ENCODE data around the gene HNRNPU.
A peak's percentile ranks its signal among the peaks of the same experiment; 100 is the strongest.

Gene HNRNPU

DNA sequence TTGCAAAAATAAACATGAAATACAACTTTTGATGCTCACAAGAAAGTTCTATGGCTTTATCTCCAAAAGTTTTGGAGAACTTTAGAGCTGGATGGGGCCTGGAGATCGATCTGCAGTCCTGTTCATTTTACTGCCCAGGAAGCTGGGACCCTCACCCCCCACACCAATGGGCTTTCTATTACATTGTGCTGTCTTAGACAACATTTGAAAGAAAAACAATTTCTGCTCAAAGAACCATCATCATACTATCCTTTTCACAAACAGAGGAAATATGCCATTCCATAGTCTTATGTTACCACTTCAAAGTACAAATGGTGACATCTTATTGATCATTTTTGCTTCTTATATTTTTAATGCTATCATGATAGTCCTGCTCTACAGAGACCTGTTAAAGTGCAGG, 2.0 kb upstream of the HNRNPU start:
- Histone ChIP-seq H3K4me3 (replicated peaks; ENCODE audit: low read depth, low read length) (no peak overlapping the region), H3K27me3 (replicated peaks; ENCODE audit: control insufficient read depth, insufficient read depth, low read length) (no peaks in the 10 kb centered on the region), H3K36me3 (ENCODE audit: control insufficient read depth, insufficient read depth, low read length) (no peaks in the 10 kb centered on the region; the same call in 1 of the 2 replicates)
- TF ChIP-seq, protein P1, sequence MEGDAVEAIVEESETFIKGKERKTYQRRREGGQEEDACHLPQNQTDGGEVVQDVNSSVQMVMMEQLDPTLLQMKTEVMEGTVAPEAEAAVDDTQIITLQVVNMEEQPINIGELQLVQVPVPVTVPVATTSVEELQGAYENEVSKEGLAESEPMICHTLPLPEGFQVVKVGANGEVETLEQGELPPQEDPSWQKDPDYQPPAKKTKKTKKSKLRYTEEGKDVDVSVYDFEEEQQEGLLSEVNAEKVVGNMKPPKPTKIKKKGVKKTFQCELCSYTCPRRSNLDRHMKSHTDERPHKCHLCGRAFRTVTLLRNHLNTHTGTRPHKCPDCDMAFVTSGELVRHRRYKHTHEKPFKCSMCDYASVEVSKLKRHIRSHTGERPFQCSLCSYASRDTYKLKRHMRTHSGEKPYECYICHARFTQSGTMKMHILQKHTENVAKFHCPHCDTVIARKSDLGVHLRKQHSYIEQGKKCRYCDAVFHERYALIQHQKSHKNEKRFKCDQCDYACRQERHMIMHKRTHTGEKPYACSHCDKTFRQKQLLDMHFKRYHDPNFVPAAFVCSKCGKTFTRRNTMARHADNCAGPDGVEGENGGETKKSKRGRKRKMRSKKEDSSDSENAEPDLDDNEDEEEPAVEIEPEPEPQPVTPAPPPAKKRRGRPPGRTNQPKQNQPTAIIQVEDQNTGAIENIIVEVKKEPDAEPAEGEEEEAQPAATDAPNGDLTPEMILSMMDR (IDR thresholded peaks at IDR 0.05; ENCODE audit: insufficient read depth, low read length, poor library complexity, severe bottlenecking), result no peak
- DNase-seq (ENCODE audit: extremely low read depth, insufficient read length), result no peak

DNA sequence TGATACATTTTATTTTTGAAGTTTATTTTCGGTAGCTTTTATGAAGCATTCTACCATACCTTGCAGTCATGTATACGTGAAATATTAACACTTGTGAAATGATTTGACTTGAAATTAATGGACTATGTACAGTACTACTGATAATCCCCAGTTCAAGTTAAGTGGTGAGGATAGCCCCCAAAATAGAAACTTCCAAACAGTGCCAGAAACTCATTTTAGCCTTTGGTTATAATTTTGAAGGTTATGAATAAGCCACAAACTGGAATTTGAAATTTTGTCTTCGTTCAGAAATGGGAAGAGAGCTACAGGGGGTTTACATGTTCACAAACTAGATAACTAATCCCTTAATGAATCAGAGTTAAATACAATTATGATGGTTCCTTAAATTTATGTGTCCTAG, 1.5 kb upstream of the HNRNPU start:
- TF ChIP-seq, protein P1 (IDR thresholded peaks at IDR 0.05; ENCODE audit: insufficient read depth, low read length, poor library complexity, severe bottlenecking), result no peak
- DNase-seq (ENCODE audit: extremely low read depth, insufficient read length), result no peak
- peaks cover under 1% of the 10 kb centered on the region for H3K36me3 ChIP-seq (ENCODE audit: control insufficient read depth, insufficient read depth, low read length)
- no peaks in the 10 kb centered on the region for H3K27me3 ChIP-seq (replicated peaks; ENCODE audit: control insufficient read depth, insufficient read depth, low read length)
- H3K4me3 ChIP-seq (replicated peaks; ENCODE audit: low read depth, low read length), result no peak overlapping the region

DNA sequence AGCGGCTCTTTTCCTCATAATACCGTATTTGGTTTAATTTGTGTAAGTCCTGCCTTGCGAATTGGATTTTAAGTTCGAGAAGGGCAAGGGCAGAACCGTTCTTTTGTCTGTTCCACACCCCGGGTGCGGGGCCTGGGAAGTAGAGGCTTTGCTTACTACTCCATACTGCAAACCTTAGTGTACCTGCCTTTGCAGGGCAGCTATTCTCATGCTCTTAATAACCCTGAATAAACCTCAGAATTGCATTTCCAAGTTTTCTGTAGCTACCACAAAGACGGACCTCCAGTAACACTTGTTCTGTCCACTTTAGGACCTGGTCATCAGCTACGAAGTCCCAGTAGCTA, 657 bp upstream of the HNRNPU start:
- Histone ChIP-seq H3K36me3 (ENCODE audit: control insufficient read depth, insufficient read depth, low read length) (peaks cover 5% of the 10 kb centered on the region), H3K4me3 (replicated peaks; ENCODE audit: low read depth, low read length) (peak overlapping the region; percentile 99), H3K27me3 (replicated peaks; ENCODE audit: control insufficient read depth, insufficient read depth, low read length) (no peaks in the 10 kb centered on the region)
- no peak for DNase-seq (ENCODE audit: extremely low read depth, insufficient read length)
- TF ChIP-seq, protein P1 (IDR thresholded peaks at IDR 0.05; ENCODE audit: insufficient read depth, low read length, poor library complexity, severe bottlenecking), result no peak

DNA sequence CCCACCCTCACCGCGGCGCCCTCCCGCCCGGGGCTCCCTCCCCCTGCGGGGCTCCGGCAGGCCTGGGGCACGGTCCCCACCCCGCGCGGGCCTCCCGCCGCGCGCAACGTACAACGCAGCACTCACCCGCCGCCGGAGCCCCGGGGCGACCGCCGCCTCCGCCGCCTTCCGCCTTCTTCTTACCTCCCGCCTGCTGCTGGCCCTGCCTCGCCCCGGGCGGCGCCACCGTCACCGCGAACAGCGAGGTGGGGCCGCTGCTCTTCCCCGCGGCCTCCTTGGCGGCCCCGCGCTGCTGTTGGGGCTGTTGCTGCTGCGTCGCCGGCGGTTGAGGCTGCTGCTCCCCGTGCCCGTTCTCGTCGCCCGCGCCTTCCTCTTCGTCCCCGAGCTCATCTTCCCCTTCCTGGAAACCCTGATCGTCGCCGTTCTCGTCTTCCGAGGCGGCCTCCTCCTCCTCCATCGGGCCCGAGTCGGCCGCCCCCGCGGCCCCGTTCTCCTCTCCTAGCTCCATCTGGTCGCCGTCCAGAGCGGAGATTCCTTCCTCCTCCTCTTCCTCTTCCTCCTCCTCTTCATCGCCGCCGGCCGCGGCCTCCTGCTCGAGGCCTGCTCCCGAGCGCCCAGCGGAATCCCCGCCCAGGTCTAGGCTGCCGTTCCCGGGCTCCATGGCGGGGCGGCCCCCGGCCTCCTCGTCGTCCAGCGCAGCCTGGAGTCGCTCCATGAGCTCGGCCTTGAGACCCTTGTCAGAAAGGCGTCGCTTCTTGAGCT, 671 bp downstream of the HNRNPU start:
- peaks cover 9% of the 10 kb centered on the region for H3K36me3 ChIP-seq (ENCODE audit: control insufficient read depth, insufficient read depth, low read length)
- TF ChIP-seq, protein P1 (IDR thresholded peaks at IDR 0.05; ENCODE audit: insufficient read depth, low read length, poor library complexity, severe bottlenecking), result no peak
- no peak for DNase-seq (ENCODE audit: extremely low read depth, insufficient read length)
- peak overlapping the region; percentile 99 for H3K4me3 ChIP-seq (replicated peaks; ENCODE audit: low read depth, low read length)
- H3K27me3 ChIP-seq (replicated peaks; ENCODE audit: control insufficient read depth, insufficient read depth, low read length), result no peaks in the 10 kb centered on the region

DNA sequence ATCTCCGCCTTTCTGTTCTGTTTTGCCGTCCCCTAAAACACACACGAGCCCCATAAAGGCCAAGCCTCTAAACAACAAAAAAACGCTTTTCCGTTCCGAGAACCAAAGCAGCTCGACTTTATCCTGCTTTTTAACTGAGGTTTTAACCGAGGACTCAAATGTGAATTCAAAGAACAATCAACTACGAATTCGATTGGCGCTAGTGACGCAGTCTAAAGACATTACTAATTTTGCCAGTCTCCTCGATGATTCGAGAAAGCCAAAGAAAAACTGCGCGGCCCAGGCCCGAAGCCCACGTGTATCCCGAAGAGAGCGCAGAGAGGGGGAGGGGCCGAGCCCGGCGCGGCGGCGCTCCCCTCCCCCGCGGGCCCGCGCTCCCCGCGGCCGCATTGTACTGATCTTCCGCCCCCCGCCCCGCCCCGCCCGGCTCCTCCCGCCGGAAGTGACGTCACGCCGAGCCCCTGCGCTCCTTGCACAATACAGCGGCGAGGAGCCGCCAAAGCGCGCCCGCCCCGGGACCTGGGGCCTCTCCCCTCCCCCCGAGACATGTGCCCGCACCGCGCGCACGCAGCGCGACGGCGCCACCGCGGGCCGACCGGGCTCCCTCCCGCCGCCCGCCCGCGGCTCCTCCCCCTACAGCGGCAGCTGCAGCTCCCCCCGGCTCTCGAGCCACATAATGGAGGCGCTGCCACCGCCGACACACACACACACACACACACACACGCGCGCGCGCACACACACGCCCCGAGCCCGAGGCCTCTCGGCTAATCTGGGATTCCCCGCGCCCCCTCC, 1.4 kb downstream of the HNRNPU start:
- peak; percentile 96 for DNase-seq (ENCODE audit: extremely low read depth, insufficient read length)
- Histone ChIP-seq H3K4me3 (replicated peaks; ENCODE audit: low read depth, low read length) (peak overlapping the region; percentile 99), H3K27me3 (replicated peaks; ENCODE audit: control insufficient read depth, insufficient read depth, low read length) (no peaks in the 10 kb centered on the region), H3K36me3 (ENCODE audit: control insufficient read depth, insufficient read depth, low read length) (peaks cover 10% of the 10 kb centered on the region)
- TF ChIP-seq, protein P1 (IDR thresholded peaks at IDR 0.05; ENCODE audit: insufficient read depth, low read length, poor library complexity, severe bottlenecking), result no peak

Data from GM06990 (cell line).